AG04450 (cell line): ENCODE data around the gene CD74. TPM values are rescaled to one million over a fixed set of nuclear protein-coding genes. Genes with fewer than 3 reads are reported as not detected.

ENCODE experiments used
- CTCF ChIA-PET: fragments of 300-600, 350-600 bp; formaldehyde crosslinking; extraction: SDS; loops from one replicate; lab custom pipeline; 2022; ENCODE audit warnings: antibody characterized with exemption, inconsistent platforms; lab: Charles Lee
- POLR2A ChIA-PET: fragments of 350-600 bp; formaldehyde crosslinking; extraction: SDS; loops from one replicate; lab custom pipeline; 2021; ENCODE audit warnings: antibody characterized with exemption, inconsistent platforms; lab: Yijun Ruan, JAX
- DNase-seq: peaks from one replicate; pipeline ENCODE4 v3.0.0-alpha.2; 2011; ENCODE audit warnings: low read depth, low spot score
- H3K27ac ChIP-seq: one replicate; pipeline ENCODE4 v1.5.1; 2012; ENCODE audit warnings: low read depth, low read length, control low read depth
- H3K27me3 ChIP-seq: one replicate; pipeline ENCODE4 v1.6.0; 2012; ENCODE audit warnings: low read length; ENCODE audit not compliant: control insufficient read depth, insufficient read depth
- H3K4me3 ChIP-seq: 2 replicates; pipeline ENCODE4 v1.5.1; 2011; ENCODE audit warnings: mild to moderate bottlenecking, low read depth, low read length, control low read depth
- H3K9me3 ChIP-seq: 2 replicates; pipeline ENCODE4 v1.5.1; 2012; ENCODE audit warnings: low read length; ENCODE audit not compliant: control insufficient read depth, insufficient read depth
- CTCF ChIP-seq: IDR thresholded peaks from 2 replicates; pipeline ENCODE4 v1.5.1; 2011; ENCODE audit warnings: low read depth, low read length, control low read depth, inconsistent platforms
- polyA plus RNA-seq: library from polyadenylated mRNA; depleted of rRNA; stranded (reverse); fragments of >200 nt; gene quantifications from 2 replicates; pipeline ENCODE4 v1.2.3, GENCODE V29; 2011

Gene CD74
- polyA plus RNA-seq, 1 experiment: 2.9 TPM

GRCh38 chr5:150400316-150401075 lies 12.2 kb downstream of the CD74 start:
- POLR2A ChIA-PET: interaction anchor here (1.0 kb wide), 1 partner anchor 10 kb away, joined by 3 read pairs; no protein-coding TSS in a partner anchor
- CTCF ChIA-PET: no interaction called here
- DNase-seq: no peak
- no peaks in the 10 kb centered on the region for H3K27me3 ChIP-seq
- no peaks in the 10 kb centered on the region for H3K9me3 ChIP-seq
- no peak overlapping the region for H3K4me3 ChIP-seq
- no peak for TF ChIP-seq CTCF
- no peak overlapping the region for H3K27ac ChIP-seq

DNA sequence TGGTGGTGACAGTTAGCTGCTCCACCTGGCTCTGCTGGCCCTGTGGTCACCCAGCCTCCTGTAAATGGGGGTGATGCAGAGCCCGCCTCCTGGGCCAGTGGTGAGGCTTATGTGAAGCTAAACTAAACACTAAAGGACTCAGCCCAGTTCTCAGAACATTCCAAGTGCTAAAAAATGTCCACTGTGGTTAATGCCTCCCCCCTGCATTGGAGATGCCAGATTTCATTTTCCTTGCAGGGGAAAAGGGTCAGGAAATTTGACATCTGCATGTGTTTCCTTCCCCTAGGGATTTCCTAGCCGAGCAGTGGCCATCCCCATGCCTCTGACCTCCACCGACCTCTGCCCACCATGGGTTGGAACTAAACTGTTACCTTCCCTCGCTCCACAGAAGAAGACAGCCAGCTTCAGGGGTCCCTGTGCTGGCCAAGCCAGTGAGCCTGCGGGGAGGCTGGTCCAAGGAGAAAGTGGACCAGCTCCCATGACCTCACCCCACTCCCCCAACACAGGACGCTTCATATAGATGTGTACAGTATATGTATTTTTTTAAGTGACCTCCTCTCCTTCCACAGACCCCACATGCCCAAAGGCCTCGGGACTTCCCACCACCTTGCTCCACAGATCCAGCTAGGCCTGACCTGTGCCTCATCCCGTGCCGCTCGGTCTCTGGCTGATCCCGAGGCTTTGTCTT lies 13.0 kb downstream of the CD74 start:
- Histone ChIP-seq H3K27ac (peak overlapping the region; percentile 47), H3K9me3 (no peaks in the 10 kb centered on the region), H3K4me3 (no peak overlapping the region), H3K27me3 (no peaks in the 10 kb centered on the region)
- CTCF ChIA-PET: interaction anchor here (0.7 to 1.5 kb wide), 2 partner anchors 10 to 21 kb away, joined by 3 to 6 read pairs; no protein-coding TSS in a partner anchor
- POLR2A ChIA-PET: interaction anchor here (1.0 to 1.2 kb wide), 3 partner anchors 11 to 41 kb away, joined by 3 to 4 read pairs (median 3); no protein-coding TSS in a partner anchor
- peak; percentile 20 for DNase-seq
- no peak for TF ChIP-seq CTCF

DNA sequence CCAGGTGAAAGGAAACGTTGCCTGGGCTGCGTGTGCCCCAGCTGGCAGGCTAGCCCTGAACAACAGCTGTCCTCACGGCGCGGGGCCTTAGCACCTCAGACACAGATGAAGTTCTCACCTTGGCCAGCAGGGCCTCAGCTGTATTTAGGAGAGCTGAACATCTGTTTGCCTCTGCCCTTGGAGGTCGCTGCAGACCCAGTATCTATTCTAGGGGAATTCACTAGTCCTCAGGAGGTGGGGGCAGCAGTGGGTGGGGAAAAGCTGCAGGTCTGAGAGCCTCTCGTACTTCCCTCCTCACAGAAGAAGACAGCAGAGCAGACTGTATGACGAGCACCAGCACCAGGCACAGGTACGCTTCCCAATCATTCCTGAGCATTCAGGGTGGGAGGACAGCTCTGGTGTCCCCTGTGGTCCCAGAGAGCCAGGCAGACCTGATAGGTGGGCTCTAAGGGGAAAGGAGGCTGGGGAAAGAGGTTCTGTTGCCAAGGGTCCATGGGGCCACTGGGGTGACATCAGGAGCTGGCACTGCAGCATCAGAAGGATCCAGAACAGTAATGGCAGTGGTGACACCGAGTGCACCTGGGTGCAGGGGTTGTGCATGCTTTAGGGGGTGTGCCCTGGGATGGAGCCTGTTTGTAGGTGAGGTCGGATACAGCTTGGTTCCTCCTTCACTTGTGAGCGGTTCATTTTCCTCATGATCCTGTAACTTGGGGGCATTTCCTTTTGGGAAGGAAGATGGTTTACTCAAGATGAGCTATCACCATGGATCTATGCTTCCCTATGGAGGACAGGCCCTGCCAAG lies 13.8 kb downstream of the CD74 start:
- H3K27me3 ChIP-seq: no peaks in the 10 kb centered on the region
- ChIA-PET POLR2A (interaction anchor here (1.2 kb wide), 2 partner anchors 20 to 40 kb away, joined by 3 to 4 read pairs; no protein-coding TSS in a partner anchor), CTCF (interaction anchor here (0.7 to 1.5 kb wide), 2 partner anchors 10 to 21 kb away, joined by 3 to 6 read pairs; no protein-coding TSS in a partner anchor)
- TF ChIP-seq CTCF: peak; percentile 40
- H3K27ac ChIP-seq: peak overlapping the region; percentile 47
- no peak overlapping the region for H3K4me3 ChIP-seq
- no peak for DNase-seq
- no peaks in the 10 kb centered on the region for H3K9me3 ChIP-seq

GRCh38 chr5:150397782-150398721 lies 14.7 kb downstream of the CD74 start:
- Histone ChIP-seq H3K4me3 (no peak overlapping the region), H3K27ac (no peak overlapping the region), H3K9me3 (no peaks in the 10 kb centered on the region), H3K27me3 (no peaks in the 10 kb centered on the region)
- CTCF ChIA-PET: interaction anchor here (0.8 to 1.7 kb wide), 3 partner anchors 20 to 125 kb away, joined by 3 to 6 read pairs (median 6); no protein-coding TSS in a partner anchor
- POLR2A ChIA-PET: interaction anchor here (0.5 to 0.7 kb wide), 3 partner anchors 19 to 39 kb away, joined by 3 read pairs; no protein-coding TSS in a partner anchor
- TF ChIP-seq CTCF: no peak
- no peak for DNase-seq
